ENCODE results near the gene TBC1D24. TPM values are rescaled to one million over a fixed set of nuclear protein-coding genes. Genes with fewer than 3 reads are reported as not detected.

TBC1D24 gene
- total RNA-seq, 1 donor from 2014 or later = 12.6 TPM

GRCh38 chr16:2498531-2499253 lies 23.8 kb downstream of the TBC1D24 start:
- no peak for ATAC-seq (ENCODE audit: low read depth)
- DNase-seq = no peak
- intact Hi-C loops (cut with micrococcal nuclease) = no loop called here
- Mint-ChIP-seq H3K27ac (no peak overlapping the region), H3K4me3 (no peak overlapping the region), H3K27me3 (no peaks in the 10 kb centered on the region), H3K4me1 (peaks cover 3% of the 10 kb centered on the region), H3K9me3 (no peaks in the 10 kb centered on the region), H3K36me3 (ENCODE audit: low read depth) (peaks cover 17% of the 10 kb centered on the region)
- TF ChIP-seq CTCF (IDR thresholded peaks at IDR 0.05) = no peak
- ChIA-PET POLR2A (no interaction called here), CTCF (no interaction called here)

- CTCF ChIA-PET = interaction anchor here (2.5 kb wide), 1 partner anchor 305 kb away, joined by 17 read pairs; no protein-coding TSS in a partner anchor
- DNase-seq (no peak), ATAC-seq (ENCODE audit: low read depth) (no peak)
- H3K27ac Mint-ChIP-seq = no peak overlapping the region
- no peaks in the 10 kb centered on the region for H3K27me3 Mint-ChIP-seq
- POLR2A ChIA-PET = interaction anchor here (1.4 kb wide), 1 partner anchor 344 kb away, joined by 4 read pairs; the partner anchor contains the start of gene TRAF7
- H3K9me3 Mint-ChIP-seq = no peaks in the 10 kb centered on the region
- no peak for TF ChIP-seq CTCF (IDR thresholded peaks at IDR 0.05)
- peaks cover 17% of the 10 kb centered on the region for H3K36me3 Mint-ChIP-seq (ENCODE audit: low read depth)
- H3K4me1 Mint-ChIP-seq = peaks cover 3% of the 10 kb centered on the region
- intact Hi-C loops (cut with micrococcal nuclease) = no loop called here
- H3K4me3 Mint-ChIP-seq = no peak overlapping the region
Observed at GRCh38 chr16:2499454-2499853, 24.5 kb downstream of the TBC1D24 start.

- H3K4me3 Mint-ChIP-seq = no peak overlapping the region
- no peak overlapping the region for H3K27ac Mint-ChIP-seq
- POLR2A ChIA-PET = interaction anchor here (0.6 to 1.4 kb wide), 3 partner anchors 345 to 575 kb away, joined by 4 to 10 read pairs (median 7); partner anchors contain the start of gene TRAF7
- peaks cover 17% of the 10 kb centered on the region for H3K36me3 Mint-ChIP-seq (ENCODE audit: low read depth)
- no peak for TF ChIP-seq CTCF (IDR thresholded peaks at IDR 0.05)
- intact Hi-C loops (cut with micrococcal nuclease) = loop anchor here (5.0 kb wide), 1 partner anchor 498 kb away; no protein-coding TSS in a partner anchor
- no peak for ATAC-seq (ENCODE audit: low read depth)
- no peaks in the 10 kb centered on the region for H3K9me3 Mint-ChIP-seq
- H3K4me1 Mint-ChIP-seq = peaks cover 3% of the 10 kb centered on the region
- DNase-seq = no peak
- no peaks in the 10 kb centered on the region for H3K27me3 Mint-ChIP-seq
- CTCF ChIA-PET = interaction anchor here (1.9 to 2.5 kb wide), 2 partner anchors 70 to 305 kb away, joined by 9 to 17 read pairs; no protein-coding TSS in a partner anchor
Observed at GRCh38 chr16:2499890-2500429, 25.0 kb downstream of the TBC1D24 start.

DNA sequence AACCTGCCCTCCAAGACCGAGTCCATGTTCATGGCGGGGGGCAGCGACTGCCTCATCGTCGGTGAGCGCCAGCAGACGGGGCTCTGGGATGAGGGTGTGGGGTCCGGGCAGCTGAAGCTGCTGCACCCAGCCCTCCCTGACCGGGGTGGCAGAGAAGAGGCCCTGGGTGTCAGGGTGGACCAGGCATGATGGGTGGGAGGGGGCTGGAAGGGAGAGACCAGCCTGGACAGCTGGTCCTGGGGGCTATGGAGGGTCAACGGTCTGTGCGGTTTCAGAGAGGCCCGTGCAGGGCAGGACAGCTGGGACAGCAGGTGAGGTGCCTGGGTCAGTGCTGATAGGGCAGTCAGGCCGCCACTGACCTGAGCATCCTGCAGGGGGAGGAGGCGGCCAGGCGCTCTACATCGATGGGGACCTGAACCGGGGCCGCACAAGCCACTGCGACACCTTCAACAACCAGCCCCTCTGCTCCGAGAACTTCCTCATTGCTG lies 25.5 kb downstream of the TBC1D24 start:
- no peak for ATAC-seq (ENCODE audit: low read depth)
- no peak overlapping the region for H3K4me3 Mint-ChIP-seq
- no peaks in the 10 kb centered on the region for H3K9me3 Mint-ChIP-seq
- TF ChIP-seq CTCF (IDR thresholded peaks at IDR 0.05) = no peak
- intact Hi-C loops (cut with micrococcal nuclease) = loop anchor here (5.0 kb wide), 1 partner anchor 498 kb away; no protein-coding TSS in a partner anchor
- ChIA-PET POLR2A (interaction anchor here (0.6 to 1.4 kb wide), 5 partner anchors 26 to 574 kb away, joined by 4 to 10 read pairs (median 4); partner anchors contain the start of genes TBC1D24 and TRAF7), CTCF (interaction anchor here (1.0 to 2.5 kb wide), 6 partner anchors 12 to 306 kb away, joined by 3 to 17 read pairs (median 7); partner anchors contain the start of genes ECI1 and TEDC2)
- peaks cover 17% of the 10 kb centered on the region for H3K36me3 Mint-ChIP-seq (ENCODE audit: low read depth)
- no peaks in the 10 kb centered on the region for H3K27me3 Mint-ChIP-seq
- H3K4me1 Mint-ChIP-seq = peaks cover 7% of the 10 kb centered on the region
- no peak for DNase-seq
- no peak overlapping the region for H3K27ac Mint-ChIP-seq

Data from activated B cell treated with CpG ODN at 0.5 μM for 24 hours (primary cell).